HG03095 (cell line): ENCODE results near the gene PTPN11.
"Not testable (repeated sequence)": the region's sequence is repeated elsewhere in the genome, so short reads cannot be mapped to it uniquely, and the experiment has no call there.

ENCODE experiments used
- ATAC-seq: cut with Tn5 transposase; IDR thresholded peaks from one replicate; pipeline ENCODE4 v1.9.1; 2021; ENCODE audit warnings: moderate library complexity; ENCODE audit not compliant: unreplicated experiment

Gene PTPN11

DNA sequence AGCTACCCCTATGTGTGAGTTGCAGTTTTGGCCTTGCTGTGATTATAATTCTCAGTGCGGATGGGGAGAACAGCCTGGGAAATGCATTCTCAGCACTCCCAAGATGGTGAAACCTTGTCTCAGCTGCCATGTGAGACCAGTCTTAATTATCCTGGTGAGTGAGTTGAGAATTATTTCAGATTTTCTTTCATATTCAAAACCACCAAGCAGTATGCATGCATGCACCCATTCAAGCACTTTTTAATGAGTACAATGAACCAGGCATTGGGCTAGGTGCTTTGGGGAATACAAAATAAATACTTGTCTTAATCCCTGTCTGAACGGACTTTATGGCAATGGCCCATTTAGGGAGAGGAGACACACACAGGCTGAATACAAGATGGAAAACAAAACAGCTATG is 94.7 kb downstream of the PTPN11 start:
- no peak for ATAC-seq

GRCh38 chr12:112514456-112514855 is 95.7 kb downstream of the PTPN11 start:
- no peak for ATAC-seq

GRCh38 chr12:112514926-112515642 is 96.3 kb downstream of the PTPN11 start:
- ATAC-seq = no peak

- no peak for ATAC-seq
Observed at GRCh38 chr12:112515868-112516267, 97.1 kb downstream of the PTPN11 start.

- ATAC-seq = no peak
Observed at GRCh38 chr12:112517730-112518364, 99.1 kb downstream of the PTPN11 start.

- ATAC-seq = no peak
Observed at GRCh38 chr12:112518365-112518735, 99.6 kb downstream of the PTPN11 start.

DNA sequence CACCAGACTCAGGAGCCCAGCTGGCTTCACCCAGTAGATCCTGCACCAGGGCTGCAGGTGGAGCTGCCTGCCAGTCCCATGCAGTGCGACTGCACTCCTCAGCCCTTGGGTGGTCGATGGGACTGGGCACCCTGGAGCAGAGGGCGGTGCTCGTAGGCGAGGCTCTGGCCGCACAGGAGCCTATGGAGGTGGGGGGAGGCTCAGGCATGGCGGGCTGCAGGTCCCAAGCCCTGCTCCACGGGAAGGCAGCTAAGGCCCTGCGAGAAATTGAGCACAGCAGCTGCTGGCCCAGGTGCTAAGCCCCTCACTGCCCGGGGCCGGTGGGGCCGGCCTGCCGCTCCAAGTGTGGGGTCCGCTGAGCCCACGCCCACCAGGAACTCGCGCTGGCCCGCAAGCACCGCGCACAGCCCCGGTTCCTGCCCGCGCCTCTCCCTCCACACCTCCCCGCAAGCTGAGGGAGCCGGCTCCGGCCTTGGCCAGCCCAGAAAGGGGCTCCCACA is 101.1 kb downstream of the PTPN11 start:
- not testable (repeated sequence) for ATAC-seq

DNA sequence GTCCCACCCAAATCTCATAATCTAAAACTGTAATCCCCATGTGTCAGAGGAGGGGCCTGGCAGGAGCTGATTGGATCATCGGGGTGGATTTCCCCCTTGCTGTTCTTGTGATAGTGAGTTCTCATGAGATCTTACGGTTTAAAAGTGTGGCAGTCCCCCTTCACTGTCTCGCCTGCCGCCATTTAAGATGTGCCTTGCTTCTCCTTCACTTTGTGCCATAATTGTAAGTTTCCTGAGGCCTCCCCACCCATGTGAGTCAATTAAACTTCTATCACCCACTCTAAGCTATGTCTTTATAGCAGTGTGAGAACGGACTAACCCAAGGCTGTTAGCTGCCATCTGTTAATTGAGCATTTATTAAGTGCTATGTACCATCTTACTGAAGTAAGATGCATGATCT is 105.1 kb downstream of the PTPN11 start:
- ATAC-seq = no peak

- no peak for ATAC-seq
Observed at GRCh38 chr12:112524269-112524668, 105.5 kb downstream of the PTPN11 start.

DNA sequence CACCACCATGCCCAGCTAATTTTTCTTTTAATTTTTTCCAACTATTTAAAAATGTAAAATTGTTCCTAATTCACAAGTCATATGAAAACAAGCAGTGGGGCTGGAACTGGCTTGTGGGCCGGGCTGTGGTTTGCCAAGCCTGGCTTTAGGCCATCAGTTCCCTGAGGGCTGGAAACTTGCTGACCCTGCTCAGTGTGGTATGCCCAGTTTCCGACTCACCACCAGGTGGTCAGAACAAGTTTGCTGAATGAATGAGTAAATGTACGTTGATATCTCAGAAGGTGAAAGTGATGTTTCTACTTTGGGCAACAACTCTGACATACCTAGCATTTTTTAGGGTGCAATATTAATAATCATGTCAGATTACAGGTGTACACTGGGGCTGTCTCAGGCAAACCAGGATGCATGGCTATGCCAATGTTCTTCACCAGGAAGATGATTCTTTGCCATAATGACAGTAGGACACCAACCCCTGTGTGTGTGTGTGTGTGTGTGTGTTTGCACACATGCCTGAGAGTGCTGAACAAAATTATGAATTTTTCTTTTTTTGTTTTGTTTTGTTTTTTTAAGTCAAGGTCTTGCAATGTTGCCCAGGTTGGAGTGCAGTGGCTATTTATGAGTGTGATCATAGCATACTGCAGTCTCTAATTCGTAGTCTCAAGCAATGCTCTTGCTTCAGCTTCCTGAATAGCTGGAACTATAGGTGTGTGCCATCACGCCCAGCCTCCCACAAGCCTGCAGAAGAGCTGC is 106.1 kb downstream of the PTPN11 start:
- no peak for ATAC-seq

DNA sequence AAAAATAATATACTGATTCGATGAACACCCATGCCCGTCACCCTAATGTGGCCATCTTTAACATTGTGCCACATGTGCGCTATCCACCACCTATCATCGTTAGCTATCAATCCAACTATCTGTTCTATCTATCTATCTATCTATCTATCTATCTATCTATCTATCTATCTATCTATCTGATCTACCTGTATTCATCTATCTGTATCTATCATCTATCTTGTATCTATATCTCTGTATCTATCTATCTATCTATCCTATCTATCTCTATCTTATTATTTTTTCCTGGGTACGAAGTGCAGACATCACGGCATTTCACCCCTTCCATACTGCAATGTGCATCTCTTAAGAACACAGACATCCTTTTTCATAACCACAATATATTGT is 106.7 kb downstream of the PTPN11 start:
- ATAC-seq = no peak

DNA sequence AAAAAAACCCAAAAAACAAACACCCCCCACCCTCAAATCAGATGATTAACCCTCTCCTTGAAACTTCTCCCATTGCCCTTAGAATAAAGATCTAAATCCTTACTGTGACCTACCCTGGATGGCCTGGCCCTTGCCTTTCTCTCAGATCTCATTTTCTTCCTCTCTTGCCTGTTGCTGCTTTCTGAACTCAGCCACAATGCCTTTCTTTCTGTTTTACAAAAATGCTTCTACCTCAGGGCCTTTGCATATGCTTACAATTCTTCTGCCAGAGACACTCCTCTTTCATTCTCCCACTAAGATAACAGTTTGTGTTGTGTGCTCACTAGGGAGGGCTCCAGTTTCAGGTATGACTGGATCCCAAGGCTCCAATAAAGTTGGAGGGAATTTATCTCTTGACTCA is 108.3 kb downstream of the PTPN11 start:
- ATAC-seq = no peak

GRCh38 chr12:112527501-112527900 is 108.8 kb downstream of the PTPN11 start:
- no peak for ATAC-seq

DNA sequence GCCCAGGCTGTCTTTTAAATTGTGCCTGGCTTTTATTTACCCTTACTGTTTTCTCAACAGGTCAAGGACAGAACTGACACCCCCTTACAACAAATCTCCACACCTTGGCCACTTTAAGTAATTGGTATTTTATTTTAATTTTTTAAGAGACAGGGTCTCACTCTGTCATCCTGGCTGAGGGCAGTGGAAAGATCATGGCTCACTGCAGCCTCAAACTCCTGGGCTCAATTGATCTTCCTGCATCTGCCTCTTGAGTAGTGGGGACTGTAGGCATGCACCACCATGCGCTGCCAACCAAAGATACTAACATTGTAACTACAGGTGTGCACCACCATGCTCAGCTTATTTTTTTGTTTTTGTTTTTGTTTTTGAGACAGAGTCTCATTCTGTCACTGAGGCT is 109.8 kb downstream of the PTPN11 start:
- no peak for ATAC-seq

DNA sequence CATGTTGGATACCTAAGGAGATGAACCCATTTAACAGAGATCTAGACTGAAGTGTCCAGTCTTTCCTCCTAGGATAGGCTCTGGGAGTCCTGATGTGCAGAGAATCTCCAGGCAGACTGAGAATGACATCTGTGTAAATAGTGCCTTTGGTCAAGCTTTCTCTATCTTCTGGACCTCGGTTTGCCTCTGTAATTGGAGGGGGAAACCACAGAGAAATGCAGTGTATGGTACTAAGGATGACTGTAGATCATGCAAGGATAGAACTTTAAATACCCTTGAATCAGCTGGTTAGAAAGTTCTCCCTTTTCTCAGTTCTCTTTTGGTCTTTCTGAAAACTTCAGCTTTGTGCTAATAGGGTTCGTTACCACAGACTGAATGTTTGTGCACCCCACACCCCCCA is 112.2 kb downstream of the PTPN11 start:
- no peak for ATAC-seq

DNA sequence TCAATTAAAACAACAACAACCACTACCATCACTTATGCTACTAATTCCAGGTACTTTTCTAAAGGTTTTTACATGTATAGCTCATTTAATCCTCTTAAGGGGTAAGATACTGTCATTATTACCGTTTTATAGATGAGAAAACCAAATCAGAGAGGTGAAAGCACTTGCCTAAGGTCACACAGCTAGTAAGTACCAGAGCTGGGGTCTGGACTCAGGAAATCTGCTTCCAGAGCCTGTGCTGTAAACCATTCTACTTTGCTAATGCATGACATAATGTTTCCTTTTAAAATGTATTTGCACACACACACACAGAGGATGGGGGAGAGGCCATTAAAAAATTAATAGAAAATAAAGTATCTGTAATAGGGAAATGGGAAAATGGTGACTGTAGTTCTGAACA is 113.4 kb downstream of the PTPN11 start:
- ATAC-seq = no peak

DNA sequence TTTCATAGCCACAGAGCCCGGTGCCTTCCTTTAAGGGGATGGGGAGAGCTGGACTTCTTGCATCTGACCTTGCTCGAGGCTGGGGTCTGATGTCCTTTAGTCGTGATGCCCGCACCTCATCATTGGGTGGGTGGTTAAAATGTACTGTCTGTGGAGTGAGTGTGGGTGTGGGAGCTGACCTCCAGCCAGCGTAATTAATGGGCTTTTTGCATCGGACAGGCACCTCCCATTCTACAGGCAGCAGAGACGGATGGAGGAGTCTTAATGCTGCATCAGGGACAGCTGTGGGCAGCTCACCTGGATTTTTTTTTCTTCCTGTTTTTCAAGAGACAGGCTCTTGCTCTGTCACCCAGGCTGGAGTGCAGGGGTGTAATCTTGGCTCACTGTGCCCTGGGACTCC is 114.8 kb downstream of the PTPN11 start:
- no peak for ATAC-seq

GRCh38 chr12:112535017-112535416 is 116.3 kb downstream of the PTPN11 start:
- no peak for ATAC-seq

- ATAC-seq = no peak
Observed at GRCh38 chr12:112535637-112536366, 117.1 kb downstream of the PTPN11 start.

DNA sequence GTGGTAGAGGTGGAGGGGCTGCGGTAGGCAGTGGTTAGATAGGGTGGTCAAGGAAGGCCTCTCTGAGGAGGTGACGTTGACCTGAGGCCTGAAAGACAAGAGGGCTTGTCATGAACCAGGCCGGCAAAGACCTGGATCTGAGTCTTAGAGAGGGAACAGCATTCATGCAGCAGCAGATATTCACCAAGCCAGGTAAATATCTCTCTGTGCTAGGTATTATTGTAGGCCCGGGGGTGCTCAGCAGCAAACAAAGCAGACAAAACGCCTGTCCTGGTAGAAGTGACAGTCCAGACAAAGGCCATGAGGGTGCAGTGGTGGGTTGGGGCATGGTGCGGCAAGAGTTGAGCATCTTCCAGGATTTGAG is 117.6 kb downstream of the PTPN11 start:
- no peak for ATAC-seq

DNA sequence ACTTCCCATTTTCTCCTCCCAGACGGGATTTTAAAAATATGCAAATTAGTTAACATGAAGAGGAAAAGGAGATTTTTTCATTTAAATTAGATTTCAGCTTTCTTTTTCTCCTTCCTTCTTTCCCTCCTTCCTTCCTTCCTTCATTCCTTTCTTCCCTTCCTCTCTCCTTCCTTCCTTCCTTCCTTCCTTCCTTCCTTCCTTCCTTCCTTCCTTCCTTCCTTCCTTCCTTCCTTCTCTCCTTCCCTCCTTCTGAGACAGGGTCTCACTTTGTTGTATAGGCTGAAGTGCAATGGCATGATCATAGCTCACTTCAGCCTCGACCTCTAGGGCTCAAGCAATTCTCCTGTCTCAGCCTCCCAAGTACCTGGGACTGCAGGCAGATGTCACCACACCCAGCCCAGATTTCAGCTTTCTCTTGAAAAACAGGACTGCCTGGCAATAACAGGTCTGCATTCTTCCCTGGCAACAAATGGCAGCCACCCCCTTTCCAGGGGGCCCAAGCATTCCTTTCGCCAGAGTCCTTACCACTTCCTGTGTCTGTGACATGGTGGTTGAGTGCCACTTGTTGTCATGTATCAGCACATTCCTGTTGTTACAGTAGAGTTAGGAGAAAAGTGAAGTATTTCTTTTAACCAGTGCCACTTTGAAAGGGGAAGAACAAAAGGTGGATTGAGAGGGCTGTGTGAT is 119.1 kb downstream of the PTPN11 start:
- no peak for ATAC-seq
